HepG2 (cell line): Measurements from ENCODE around the gene TNRC18. TPM values are rescaled to one million over a fixed set of nuclear protein-coding genes. Genes with fewer than 3 reads are reported as not detected.

Source experiments
- ATAC-seq: fragments of 200-7000 bp; cut with Tn5 transposase; 3 replicates; pipeline ENCODE4 v1.9.1; 2020; ENCODE audit warnings: mild to moderate bottlenecking, moderate library complexity
- BruUV-seq: library from RNA; stranded (reverse); fragments of 400-500 nt; replicated peaks from 2 replicates; lab custom pipeline; 2021; lab: Mats Ljungman, UMichigan
- CTCF ChIA-PET: fragments of 300-600 bp; formaldehyde crosslinking; extraction: SDS; loops from one replicate; lab custom pipeline; 2021; ENCODE audit warnings: low total read pairs, inconsistent platforms, low intra/inter-chr PET ratio; lab: Yijun Ruan, JAX
- POLR2A ChIA-PET: fragments of 350-600 bp; sonication (Branson Sonifier 250); formaldehyde crosslinking; loops from one replicate; lab custom pipeline; 2020; ENCODE audit warnings: antibody characterized with exemption, inconsistent platforms; lab: Yijun Ruan, JAX
- DNase-seq: peaks from one replicate; pipeline ENCODE4 v3.0.0-alpha.2; 2015; ENCODE audit warnings: low spot score
- FAIRE-seq: peaks from 3 replicates; lab custom pipeline; 2011; peaks lifted over from hg19 to GRCh38; lab: Jason Lieb, UNC
- H2AFZ ChIP-seq: one replicate; pipeline ENCODE4 v1.6.1; 2011; ENCODE audit warnings: low read length, inconsistent platforms
- H3K27ac ChIP-seq: fragments of 300-600 bp; 3 replicates; pipeline ENCODE4 v1.8.0; 2011; ENCODE audit warnings: mixed run types, mild to moderate bottlenecking, mixed read lengths, low read length, inconsistent platforms; ENCODE audit not compliant: insufficient read depth; ENCODE audit errors: extremely low read length
- H3K27me3 ChIP-seq, 2 experiments: fragments of 200-600 bp in 1 of 2; 2 replicates in 1 of 2; 3 replicates in 1 of 2; pipeline versions ENCODE4 v1.6.0 to v1.8.0; 2011; ENCODE audit warnings: low read length in 2 of 2, mild to moderate bottlenecking in 2 of 2, moderate library complexity in 2 of 2, inconsistent platforms in 1 of 2; ENCODE audit not compliant: insufficient read depth in 2 of 2, control insufficient read depth in 1 of 2
- H3K36me3 ChIP-seq, 2 experiments: fragments of 200-600 bp in 1 of 2; replicated peaks in 1 of 2; 2 replicates in 1 of 2; 3 replicates in 1 of 2; pipeline versions ENCODE4 v1.5.1 to v1.8.0; 2011; ENCODE audit warnings: low read length in 2 of 2, inconsistent platforms in 1 of 2; ENCODE audit not compliant: insufficient read depth in 2 of 2, control insufficient read depth in 1 of 2
- H3K4me1 ChIP-seq: 2 replicates; pipeline ENCODE4 v1.5.1; 2012; ENCODE audit warnings: low read length, inconsistent platforms; ENCODE audit not compliant: insufficient read depth
- H3K4me2 ChIP-seq: 2 replicates; pipeline ENCODE4 v1.6.0; 2011; ENCODE audit warnings: low read depth, low read length, inconsistent platforms
- H3K4me3 ChIP-seq, 3 experiments: fragments of 200-600 bp in 1 of 3; sonication (generic), shearing (Covaris generic) in 1 of 3; replicated peaks in 1 of 3; 2 replicates each; pipeline ENCODE4 v1.5.1; 2011 to 2016; ENCODE audit warnings: low read length in 3 of 3, inconsistent platforms in 2 of 3, low read depth in 2 of 3, mild to moderate bottlenecking in 2 of 3, control low read depth in 1 of 3, mixed read lengths in 1 of 3; ENCODE audit not compliant: insufficient read depth in 1 of 3
- H3K79me2 ChIP-seq: one replicate; pipeline ENCODE4 v1.6.1; 2011; ENCODE audit warnings: low read length, inconsistent platforms; ENCODE audit not compliant: insufficient read depth
- H3K9ac ChIP-seq: 2 replicates; pipeline ENCODE4 v1.6.0; 2011; ENCODE audit warnings: mild to moderate bottlenecking, low read depth, low read length, inconsistent platforms; ENCODE audit not compliant: insufficient read depth
- H3K9me3 ChIP-seq: 2 replicates; pipeline ENCODE4 v1.5.1; 2012; ENCODE audit warnings: mild to moderate bottlenecking, low read length
- H4K20me1 ChIP-seq: 2 replicates; pipeline ENCODE4 v1.6.0; 2011; ENCODE audit warnings: inconsistent platforms, mild to moderate bottlenecking, low read length, moderate library complexity; ENCODE audit not compliant: insufficient read depth
- AGO1 ChIP-seq: fragments of 200-400 bp; formaldehyde crosslinking; IDR thresholded peaks from 2 replicates; pipeline ENCODE4 v1.6.1; 2017; ENCODE audit warnings: mild to moderate bottlenecking, low read depth, low read length, moderate library complexity; ENCODE audit not compliant: poor library complexity, severe bottlenecking
- EED ChIP-seq: sonication (generic); formaldehyde crosslinking; IDR thresholded peaks from 2 replicates; pipeline ENCODE4 v1.5.0; 2020; ENCODE audit warnings: mild to moderate bottlenecking, missing genetic modification reagents
- FOXO1 ChIP-seq: sonication (generic); formaldehyde crosslinking; IDR thresholded peaks from 2 replicates; pipeline ENCODE4 v1.4.0; 2020; ENCODE audit warnings: missing genetic modification reagents
- JUN ChIP-seq: sonication (generic); formaldehyde crosslinking; IDR thresholded peaks from 2 replicates; pipeline ENCODE4 v1.4.0; 2020; ENCODE audit warnings: mild to moderate bottlenecking, missing genetic modification reagents
- KLF13 ChIP-seq: sonication (generic); formaldehyde crosslinking; IDR thresholded peaks from 2 replicates; pipeline ENCODE4 v1.4.0; 2020; ENCODE audit warnings: mild to moderate bottlenecking, missing genetic modification reagents
- PHB2 ChIP-seq: fragments of 450-650 bp; IDR thresholded peaks from 2 replicates; pipeline ENCODE4 v1.6.1; 2018; ENCODE audit not compliant: partially characterized antibody
- POLR2G ChIP-seq: fragments of 200-400 bp; formaldehyde crosslinking; IDR thresholded peaks from 2 replicates; pipeline ENCODE4 v1.6.1; 2018; ENCODE audit warnings: mild to moderate bottlenecking, low read depth, low read length, moderate library complexity
- SRSF4 ChIP-seq: fragments of 200-400 bp; formaldehyde crosslinking; IDR thresholded peaks from one replicate; pipeline ENCODE4 v1.6.1; 2018; ENCODE audit warnings: mild to moderate bottlenecking, low read depth, low read length, moderate library complexity; ENCODE audit not compliant: poor library complexity, severe bottlenecking
- ZBTB26 ChIP-seq: IDR thresholded peaks from 2 replicates; pipeline ENCODE4 v1.6.1; 2016; ENCODE audit warnings: missing compliant biosample characterization, missing genetic modification reagents, borderline replicate concordance
- ZNF614 ChIP-seq: IDR thresholded peaks from 2 replicates; pipeline ENCODE4 v1.6.1; 2018; ENCODE audit warnings: missing biosample characterization, missing genetic modification reagents, inconsistent platforms, borderline replicate concordance
- ZNF780A ChIP-seq: sonication (generic); formaldehyde crosslinking; IDR thresholded peaks from 2 replicates; pipeline ENCODE4 v1.8.0; 2022; ENCODE audit warnings: mild to moderate bottlenecking, missing genetic modification reagents, moderate library complexity
- WGBS: methylation state at CpG from one replicate; pipeline ENCODE4 v1.1.6; 2017; ENCODE audit warnings: low lambda C conversion rate; 5-methylcytosine and 5-hydroxymethylcytosine counted together
- in situ Hi-C: cut with HindIII; loops from 2 replicates; pipeline ENCODE4 v1.10.0; 2017; ENCODE audit warnings: low pct_unique_long_range_greater_than_20kb; ENCODE audit not compliant: extremely low pct_ligation_motif_present
- intact Hi-C: fragments of 100-400 bp; cut with micrococcal nuclease; formaldehyde crosslinking; loops from one replicate; pipeline ENCODE4 v1.10.0; 2022; ENCODE audit not compliant: unreplicated experiment
- polyA plus RNA-seq, 8 experiments: library from polyadenylated mRNA; depleted of rRNA in 3 of 8; stranded (reverse) in 7 of 8; unstranded in 1 of 8; fragments of >200 nt; fragmentation: Illumina TruSeq in 4 of 8; extraction: Trizol in 4 of 8; gene quantifications; 2 replicates each; pipeline versions ENCODE4 v1.2.1 to v1.2.3, GENCODE V29; 2011 to 2016; ENCODE audit warnings: low read depth in 4 of 8, missing spikeins in 1 of 8, mixed read lengths in 1 of 8; ENCODE audit not compliant: insufficient read depth in 1 of 8
- total RNA-seq, 5 experiments: library from RNA; depleted of rRNA; stranded (reverse); fragments of >200 nt; fragmentation: Illumina TruSeq; extraction: Trizol; gene quantifications; 2 replicates each; pipeline ENCODE4 v1.2.3, GENCODE V29; 2016; ENCODE audit warnings: low read depth in 1 of 5
- TF ChIP-seq, protein P1 (sequence below): IDR thresholded peaks from 2 replicates; pipeline ENCODE4 v1.6.1; 2016; ENCODE audit warnings: low read depth, missing genetic modification reagents, missing compliant biosample characterization
- TF ChIP-seq, protein P2 (sequence below): sonication (generic); formaldehyde crosslinking; IDR thresholded peaks from 2 replicates; pipeline ENCODE4 v1.4.0; 2020; ENCODE audit warnings: mild to moderate bottlenecking, missing genetic modification reagents

TNRC18 gene
- total and polyA plus RNA-seq, 2 of the 13 experiments (the other 11 are each of a cell fraction or from before 2014, with no cell fraction given) = 11.7 to 17.4 TPM

- TF ChIP-seq SRSF4 = peak; percentile 32
These were observed 1.3 kb upstream of the TNRC18 start (continued) for GRCh38 chr7:5424749-5425506.

DNA sequence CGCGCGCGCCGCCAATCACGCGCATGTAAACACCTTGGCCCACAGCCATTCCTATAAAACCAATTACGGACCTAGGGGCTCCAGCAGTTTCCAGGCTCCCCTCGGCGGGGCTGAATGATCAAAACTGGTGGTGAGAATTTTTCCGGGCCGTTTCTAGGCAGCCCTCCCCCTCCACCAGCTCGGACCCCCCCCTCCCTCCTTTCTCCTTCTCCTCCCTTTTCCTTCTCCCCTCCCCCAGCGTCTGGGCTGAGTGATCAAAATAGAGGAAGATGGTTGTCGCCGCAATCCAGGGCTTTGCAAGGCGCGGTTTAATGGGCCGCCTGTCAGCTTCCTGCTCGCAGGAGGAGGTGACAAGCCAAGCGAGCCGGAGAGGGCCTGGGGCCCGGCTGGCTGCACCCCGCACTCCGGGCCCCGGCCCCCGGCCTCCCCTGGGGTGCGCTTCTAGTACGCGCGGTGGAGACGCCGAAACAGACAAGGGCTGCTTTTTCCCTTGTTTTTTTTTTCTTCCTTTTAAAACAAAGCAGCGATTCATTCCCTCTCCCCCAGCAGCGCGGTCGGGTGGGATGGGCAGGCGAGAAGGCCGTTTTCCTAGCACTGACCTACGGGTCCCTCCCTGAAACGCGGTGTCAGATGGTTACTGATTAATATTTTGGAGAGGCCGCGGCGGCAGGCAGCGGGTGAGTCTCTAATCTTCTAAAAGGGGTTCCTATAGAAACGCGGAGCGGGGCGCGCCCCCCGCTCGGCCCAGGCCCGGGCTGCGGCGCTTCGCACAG, 528 bp upstream of the TNRC18 start:
- ChIA-PET CTCF (no interaction called here), POLR2A (interaction anchor here (0.9 to 3.4 kb wide), 11 partner anchors 8 to 184 kb away, joined by 3 to 25 read pairs (median 11); no protein-coding TSS in a partner anchor)
- peak; percentile 38 for ATAC-seq
- Histone ChIP-seq H4K20me1 (peaks cover 20% of the 10 kb centered on the region), H3K9me3 (no peaks in the 10 kb centered on the region), H3K4me3 (peak overlapping the region; percentile 92 to 98 (median 94)), H3K79me2 (peaks cover 66% of the 10 kb centered on the region), H3K9ac (peak overlapping the region; percentile 98), H3K4me2 (peak overlapping the region; percentile 93), H2AFZ (no peak overlapping the region), H3K4me1 (peaks cover 1% of the 10 kb centered on the region), H3K36me3 (no peaks in the 10 kb centered on the region), H3K27me3 (no peaks in the 10 kb centered on the region; a peak in 1 of 5 replicates), H3K27ac (peak overlapping the region; percentile 100)
- in situ Hi-C loops = no loop called here
- FAIRE-seq = peak; percentile 74
- BruUV-seq = TSS peak; percentile 38
- under 1% methylated on average over 39 of the region's 57 CpGs for WGBS
- intact Hi-C loops = no loop called here
- DNase-seq = peak; percentile 95
- no peak for TF ChIP-seq ZBTB26 (CRISPR knock-in tag)
- TF ChIP-seq ZNF614 (CRISPR knock-in tag) = peak; percentile 11; the same call in 1 of the 2 replicates
- TF ChIP-seq, protein P1, sequence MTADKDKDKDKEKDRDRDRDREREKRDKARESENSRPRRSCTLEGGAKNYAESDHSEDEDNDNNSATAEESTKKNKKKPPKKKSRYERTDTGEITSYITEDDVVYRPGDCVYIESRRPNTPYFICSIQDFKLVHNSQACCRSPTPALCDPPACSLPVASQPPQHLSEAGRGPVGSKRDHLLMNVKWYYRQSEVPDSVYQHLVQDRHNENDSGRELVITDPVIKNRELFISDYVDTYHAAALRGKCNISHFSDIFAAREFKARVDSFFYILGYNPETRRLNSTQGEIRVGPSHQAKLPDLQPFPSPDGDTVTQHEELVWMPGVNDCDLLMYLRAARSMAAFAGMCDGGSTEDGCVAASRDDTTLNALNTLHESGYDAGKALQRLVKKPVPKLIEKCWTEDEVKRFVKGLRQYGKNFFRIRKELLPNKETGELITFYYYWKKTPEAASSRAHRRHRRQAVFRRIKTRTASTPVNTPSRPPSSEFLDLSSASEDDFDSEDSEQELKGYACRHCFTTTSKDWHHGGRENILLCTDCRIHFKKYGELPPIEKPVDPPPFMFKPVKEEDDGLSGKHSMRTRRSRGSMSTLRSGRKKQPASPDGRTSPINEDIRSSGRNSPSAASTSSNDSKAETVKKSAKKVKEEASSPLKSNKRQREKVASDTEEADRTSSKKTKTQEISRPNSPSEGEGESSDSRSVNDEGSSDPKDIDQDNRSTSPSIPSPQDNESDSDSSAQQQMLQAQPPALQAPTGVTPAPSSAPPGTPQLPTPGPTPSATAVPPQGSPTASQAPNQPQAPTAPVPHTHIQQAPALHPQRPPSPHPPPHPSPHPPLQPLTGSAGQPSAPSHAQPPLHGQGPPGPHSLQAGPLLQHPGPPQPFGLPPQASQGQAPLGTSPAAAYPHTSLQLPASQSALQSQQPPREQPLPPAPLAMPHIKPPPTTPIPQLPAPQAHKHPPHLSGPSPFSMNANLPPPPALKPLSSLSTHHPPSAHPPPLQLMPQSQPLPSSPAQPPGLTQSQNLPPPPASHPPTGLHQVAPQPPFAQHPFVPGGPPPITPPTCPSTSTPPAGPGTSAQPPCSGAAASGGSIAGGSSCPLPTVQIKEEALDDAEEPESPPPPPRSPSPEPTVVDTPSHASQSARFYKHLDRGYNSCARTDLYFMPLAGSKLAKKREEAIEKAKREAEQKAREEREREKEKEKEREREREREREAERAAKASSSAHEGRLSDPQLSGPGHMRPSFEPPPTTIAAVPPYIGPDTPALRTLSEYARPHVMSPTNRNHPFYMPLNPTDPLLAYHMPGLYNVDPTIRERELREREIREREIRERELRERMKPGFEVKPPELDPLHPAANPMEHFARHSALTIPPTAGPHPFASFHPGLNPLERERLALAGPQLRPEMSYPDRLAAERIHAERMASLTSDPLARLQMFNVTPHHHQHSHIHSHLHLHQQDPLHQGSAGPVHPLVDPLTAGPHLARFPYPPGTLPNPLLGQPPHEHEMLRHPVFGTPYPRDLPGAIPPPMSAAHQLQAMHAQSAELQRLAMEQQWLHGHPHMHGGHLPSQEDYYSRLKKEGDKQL (CRISPR knock-in tag) = no peak; the same call in 1 of the 2 replicates
- 0 out of 2 replicates have a peak, but pooled peaks have one; percentile 7 for TF ChIP-seq FOXO1 (CRISPR knock-in tag)
- TF ChIP-seq PHB2 = no peak
- TF ChIP-seq KLF13 (CRISPR knock-in tag) = no peak
- TF ChIP-seq, protein P2, sequence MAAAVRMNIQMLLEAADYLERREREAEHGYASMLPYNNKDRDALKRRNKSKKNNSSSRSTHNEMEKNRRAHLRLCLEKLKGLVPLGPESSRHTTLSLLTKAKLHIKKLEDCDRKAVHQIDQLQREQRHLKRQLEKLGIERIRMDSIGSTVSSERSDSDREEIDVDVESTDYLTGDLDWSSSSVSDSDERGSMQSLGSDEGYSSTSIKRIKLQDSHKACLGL (CRISPR knock-in tag) = no peak
- TF ChIP-seq ZNF780A (CRISPR knock-in tag) = no peak
- TF ChIP-seq AGO1 = peak; percentile 24
- TF ChIP-seq POLR2G = peak; percentile 83
- TF ChIP-seq EED = no peak
- TF ChIP-seq JUN = no peak
